Naive B cell (primary cell): ENCODE measurements around the gene WDR53. TPM values are rescaled to one million over a fixed set of nuclear protein-coding genes. Genes with fewer than 3 reads are reported as not detected.
"Not testable (repeated sequence)": the region's sequence is repeated elsewhere in the genome, so short reads cannot be mapped to it uniquely, and the experiment has no call there.

Experiments
- ATAC-seq, 2 donors: fragments of 150-1000 bp; cut with Tn5 transposase; 2 replicates each; pipeline ENCODE4 v1.10.0; 2021; ENCODE audit warnings: low read depth in 2 of 2, mild to moderate bottlenecking in 2 of 2, moderate library complexity in 2 of 2
- DNase-seq: peaks from one replicate; pipeline ENCODE4 v3.0.0; 2022
- H3K27ac Mint-ChIP-seq, 6 donors: one replicate each; pipeline ENCODE4 v1.8.0; 2020 to 2022; ENCODE audit warnings: mild to moderate bottlenecking in 6 of 6, mixed read lengths in 6 of 6, moderate library complexity in 5 of 6, inconsistent platforms in 2 of 6
- H3K27me3 Mint-ChIP-seq, 3 donors: one replicate each; pipeline ENCODE4 v1.8.0; 2021 to 2022; ENCODE audit warnings: mixed read lengths in 3 of 3, mild to moderate bottlenecking in 1 of 3
- H3K36me3 Mint-ChIP-seq, 2 donors: one replicate each; pipeline ENCODE4 v1.8.0; 2020 to 2022; ENCODE audit warnings: mixed read lengths in 2 of 2, inconsistent platforms in 1 of 2, mild to moderate bottlenecking in 1 of 2
- H3K4me1 Mint-ChIP-seq, 3 donors: one replicate each; pipeline ENCODE4 v1.8.0; 2020 to 2022; ENCODE audit warnings: mixed read lengths in 3 of 3, inconsistent platforms in 1 of 3, mild to moderate bottlenecking in 1 of 3, moderate library complexity in 1 of 3
- H3K4me3 Mint-ChIP-seq, 8 donors: one replicate each; pipeline ENCODE4 v1.8.0; 2020 to 2022; ENCODE audit warnings: mild to moderate bottlenecking in 8 of 8, mixed read lengths in 8 of 8, moderate library complexity in 8 of 8, inconsistent platforms in 2 of 8
- H3K9me3 Mint-ChIP-seq, 7 donors: one replicate each; pipeline ENCODE4 v1.8.0; 2020 to 2022; ENCODE audit warnings: mixed read lengths in 7 of 7, mild to moderate bottlenecking in 5 of 7, inconsistent platforms in 2 of 7, moderate library complexity in 1 of 7
- polyA plus RNA-seq, 6 donors: library from polyadenylated mRNA; unstranded; fragments of 300-500 nt; fragmentation: Illumina TruSeq; gene quantifications; one replicate each; pipeline ENCODE4 v1.2.3, GENCODE V29; 2021; ENCODE audit warnings: low read depth in 6 of 6

The WDR53 gene
- 10 to 100 TPM; 11.9 to 22.7 (median 16.0) TPM for polyA plus RNA-seq

DNA sequence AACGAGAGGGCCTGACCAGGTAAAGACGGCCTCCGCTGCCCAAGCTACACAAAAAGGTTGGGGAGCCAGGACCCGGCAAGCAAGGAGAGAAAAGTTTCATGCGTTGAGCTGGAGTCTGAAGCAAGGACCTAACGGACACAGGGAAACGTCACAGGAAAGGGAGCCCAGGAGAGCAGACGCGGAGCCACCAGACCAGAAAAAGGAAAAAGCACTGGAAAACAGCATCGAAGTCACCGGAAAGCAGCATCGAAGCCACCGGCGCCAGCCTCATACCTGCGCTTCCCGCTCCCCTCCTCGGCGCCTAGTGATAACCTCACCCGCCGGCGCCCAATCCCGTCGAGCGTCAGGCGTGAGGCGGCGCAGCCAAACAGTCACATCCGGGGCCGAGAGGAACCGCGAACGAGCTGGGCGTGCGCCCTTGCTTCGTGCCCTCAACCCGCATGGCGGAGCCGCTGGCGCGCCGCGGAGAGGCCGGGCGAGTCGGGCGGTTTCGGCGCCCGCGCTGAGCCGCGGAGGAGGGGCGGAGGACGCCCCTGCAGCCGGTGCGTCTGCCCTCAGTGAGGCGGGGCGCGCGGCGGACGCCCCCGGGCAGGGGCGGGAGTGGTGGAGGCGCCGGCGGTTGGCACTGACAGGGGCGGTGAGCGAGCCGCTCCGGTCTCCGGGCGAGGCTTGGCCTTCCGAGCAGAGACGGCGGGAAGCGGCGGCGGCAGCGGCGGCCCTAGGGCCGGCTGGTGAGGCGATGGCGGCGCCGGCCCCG lies at the start of gene WDR53, which contains the start of gene FBXO45:
Gene WDR53 (minus strand): TSS at position 309 of the 757 bp plus-strand sequence. CDS start 7,079 bp downstream, outside the sequence.
Gene FBXO45 (plus strand): TSS at position 415 of the 757 bp plus-strand sequence. CDS start 325 bp downstream, at position 740.
- H3K36me3 Mint-ChIP-seq: no peaks in the 10 kb centered on the region
- H3K4me1 Mint-ChIP-seq: peaks cover 16 to 38% (median 17%) of the 10 kb centered on the region in 3 donors
- peak within 1 kb of the TSS; percentile 96 to 97 (median 96) for H3K27ac Mint-ChIP-seq
- ATAC-seq (peak; percentile 91 to 92), DNase-seq (peak; percentile 95)
- H3K27me3 Mint-ChIP-seq: no peaks in the 10 kb centered on the region
- peak within 1 kb of the TSS; percentile 79 to 98 (median 97) for H3K4me3 Mint-ChIP-seq
- H3K9me3 Mint-ChIP-seq: no peaks in the 10 kb centered on the region

DNA sequence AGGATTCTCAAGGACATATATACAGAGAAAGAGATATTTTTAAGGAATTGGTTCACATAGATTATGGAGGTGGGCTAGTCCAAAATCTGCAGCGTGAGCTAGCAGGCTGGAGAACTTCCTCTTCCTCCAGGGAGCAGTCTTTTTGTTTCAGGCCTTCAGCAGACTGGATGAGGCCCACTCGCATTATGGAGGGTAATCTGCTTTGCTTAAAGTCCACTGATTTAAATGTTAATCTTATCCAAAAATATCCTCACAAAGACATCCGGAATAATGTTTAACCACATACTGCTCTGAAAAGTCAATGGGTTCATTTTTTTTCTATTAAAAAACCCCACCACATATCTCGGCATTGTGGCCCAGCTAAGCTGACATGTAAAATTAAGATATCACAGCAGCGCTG lies 48.9 kb upstream of the WDR53 start:
- peaks cover 0 to 3% (median 0%) of the 10 kb centered on the region in 3 donors for H3K4me1 Mint-ChIP-seq
- peak overlapping the region in 2 of 6 donors; percentile 28 to 36 for H3K27ac Mint-ChIP-seq
- DNase-seq (no peak), ATAC-seq (no peak)
- no peaks in the 10 kb centered on the region for H3K27me3 Mint-ChIP-seq
- H3K36me3 Mint-ChIP-seq: no peaks in the 10 kb centered on the region
- no peak overlapping the region for H3K4me3 Mint-ChIP-seq
- H3K9me3 Mint-ChIP-seq: no peaks in the 10 kb centered on the region

DNA sequence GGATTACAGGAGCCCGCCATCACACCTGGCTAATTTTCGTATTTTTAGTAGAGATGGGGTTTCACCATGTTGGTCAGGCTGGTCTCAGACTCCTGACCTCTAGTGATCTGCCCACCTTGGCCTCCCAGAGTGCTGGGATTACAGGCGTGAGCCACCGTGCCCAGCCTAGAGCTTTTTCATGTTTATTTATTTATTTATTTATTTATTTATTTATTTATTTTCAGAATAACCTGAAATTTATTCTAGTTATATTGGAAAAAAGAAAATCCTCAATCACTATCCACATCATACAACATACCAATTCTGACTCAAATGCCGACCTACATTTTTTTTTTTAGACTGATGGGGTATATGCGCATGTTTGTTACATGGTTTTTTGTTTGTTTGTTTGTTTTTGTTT lies 46.9 kb upstream of the WDR53 start:
- H3K36me3 Mint-ChIP-seq, ATAC-seq, H3K9me3 Mint-ChIP-seq, H3K4me1 Mint-ChIP-seq, H3K4me3 Mint-ChIP-seq, H3K27ac Mint-ChIP-seq, DNase-seq, H3K27me3 Mint-ChIP-seq: not testable (repeated sequence)

DNA sequence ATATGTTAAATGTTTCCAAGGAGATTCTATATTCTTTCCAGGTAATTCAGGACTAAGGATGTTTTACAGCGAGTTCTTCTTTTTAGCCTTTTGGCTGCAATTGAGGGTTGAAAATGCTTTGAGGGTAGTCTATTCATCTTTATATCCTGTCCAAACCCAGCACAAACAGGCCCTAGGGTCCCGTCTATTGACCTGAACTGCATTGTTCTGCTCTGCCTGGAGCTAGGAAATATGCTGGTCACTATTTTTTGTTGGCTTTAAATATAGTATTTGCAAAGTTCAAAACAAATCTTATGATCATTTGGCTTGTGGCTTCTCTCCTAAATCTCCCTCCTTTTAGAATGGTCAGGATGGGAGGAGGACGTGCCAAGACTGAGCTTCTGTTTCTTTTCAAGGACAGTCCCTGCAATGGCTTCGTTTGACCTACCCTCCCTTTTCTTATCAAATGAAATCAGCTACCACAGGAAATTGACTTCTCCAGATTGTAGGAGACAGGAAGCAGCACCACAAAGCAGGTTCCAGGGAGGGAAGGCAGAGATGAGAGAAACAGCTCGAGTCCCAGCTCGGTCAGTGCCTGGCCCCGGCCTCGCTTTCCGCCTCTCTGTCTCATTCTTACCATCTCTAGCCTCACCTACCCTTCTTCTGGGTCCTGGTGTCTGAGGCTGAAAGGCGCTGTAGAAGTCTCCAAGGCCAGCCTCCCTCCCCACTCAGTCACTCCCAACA lies 43.6 kb upstream of the WDR53 start:
- no peak for ATAC-seq
- H3K27ac Mint-ChIP-seq: peak overlapping the region in 4 of 6 donors; percentile 11 to 89 (median 54)

DNA sequence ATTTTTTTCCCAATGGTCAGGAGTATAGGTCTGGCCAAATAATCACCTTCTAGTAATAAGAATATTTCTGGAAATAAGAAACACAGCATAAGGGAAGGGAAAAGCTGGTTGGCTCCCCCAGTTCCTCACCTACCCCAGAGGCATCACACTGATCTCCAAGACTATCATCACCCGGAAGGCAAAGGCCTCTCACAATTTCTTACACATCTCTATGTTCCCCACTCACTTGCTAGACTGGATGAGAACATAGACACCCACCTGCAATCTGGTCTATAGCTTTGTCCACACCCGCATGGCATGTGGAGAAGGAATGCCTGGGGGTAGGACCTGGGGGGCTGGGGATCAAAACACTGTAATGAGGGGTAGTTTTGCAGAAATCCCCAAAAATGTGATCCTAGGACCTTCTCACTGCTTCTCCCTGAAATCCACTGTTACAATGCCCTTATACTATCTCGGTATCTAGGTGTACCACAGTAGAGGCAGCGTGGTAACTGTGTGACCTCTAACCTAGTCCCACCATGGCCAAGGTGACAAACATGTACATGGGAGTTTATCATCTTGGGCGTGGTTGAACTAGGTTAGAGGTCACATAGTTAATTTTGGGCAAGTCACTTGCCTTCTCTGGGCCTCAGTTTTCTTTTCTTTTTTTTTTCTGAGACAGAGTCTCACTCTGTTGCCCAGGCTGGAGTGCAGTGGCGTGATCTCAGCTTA lies 41.6 kb upstream of the WDR53 start:
- no peaks in the 10 kb centered on the region for H3K27me3 Mint-ChIP-seq
- DNase-seq (no peak), ATAC-seq (no peak)
- peak overlapping the region in 5 of 6 donors; percentile 60 to 96 (median 88) for H3K27ac Mint-ChIP-seq
- peaks cover 12 to 17% (median 14%) of the 10 kb centered on the region in 3 donors for H3K4me1 Mint-ChIP-seq
- H3K9me3 Mint-ChIP-seq: peaks cover 0 to 2% (median 0%) of the 10 kb centered on the region in 7 donors
- H3K4me3 Mint-ChIP-seq: peak overlapping the region in 7 of 8 donors; percentile 21 to 77 (median 61)
- H3K36me3 Mint-ChIP-seq: no peaks in the 10 kb centered on the region

More for the DNA sequence above, 43.6 kb upstream of the WDR53 start:
- Mint-ChIP-seq H3K9me3 (peaks cover 0 to 2% (median 0%) of the 10 kb centered on the region in 7 donors), H3K4me1 (peaks cover 12 to 17% (median 14%) of the 10 kb centered on the region in 3 donors), H3K4me3 (no peak overlapping the region), H3K27me3 (no peaks in the 10 kb centered on the region), H3K36me3 (no peaks in the 10 kb centered on the region)
- no peak for DNase-seq

DNA sequence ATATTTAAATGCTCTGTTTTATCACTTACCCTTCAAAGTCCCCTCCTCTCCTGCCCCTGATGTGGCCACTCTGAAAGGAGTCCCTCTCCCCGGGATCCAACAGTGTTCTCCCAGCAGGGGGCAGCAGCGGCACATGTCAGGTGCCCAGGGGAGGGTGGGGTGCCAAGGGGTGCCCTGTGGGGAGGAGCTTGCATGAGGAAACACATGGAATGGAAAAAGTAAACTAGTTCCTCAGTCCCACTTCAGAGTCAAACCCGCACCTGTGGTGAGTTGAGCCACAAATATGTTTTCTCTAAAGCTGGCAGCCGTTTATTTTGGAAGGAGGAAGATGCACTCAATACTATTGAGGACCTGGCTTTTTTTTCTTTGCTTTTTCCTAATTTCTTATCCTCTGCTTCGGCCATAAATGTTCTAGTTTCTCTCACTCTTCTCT lies 41.0 kb upstream of the WDR53 start:
- Mint-ChIP-seq H3K4me3 (peak overlapping the region in 7 of 8 donors; percentile 46 to 77 (median 61)), H3K36me3 (no peaks in the 10 kb centered on the region), H3K27ac (peak overlapping the region in 5 of 6 donors; percentile 66 to 96 (median 88)), H3K9me3 (peaks cover 0 to 2% (median 0%) of the 10 kb centered on the region in 7 donors), H3K27me3 (no peaks in the 10 kb centered on the region), H3K4me1 (peaks cover 16 to 17% (median 16%) of the 10 kb centered on the region in 3 donors)
- DNase-seq: peak; percentile 90
- ATAC-seq: peak; percentile 87 to 93

DNA sequence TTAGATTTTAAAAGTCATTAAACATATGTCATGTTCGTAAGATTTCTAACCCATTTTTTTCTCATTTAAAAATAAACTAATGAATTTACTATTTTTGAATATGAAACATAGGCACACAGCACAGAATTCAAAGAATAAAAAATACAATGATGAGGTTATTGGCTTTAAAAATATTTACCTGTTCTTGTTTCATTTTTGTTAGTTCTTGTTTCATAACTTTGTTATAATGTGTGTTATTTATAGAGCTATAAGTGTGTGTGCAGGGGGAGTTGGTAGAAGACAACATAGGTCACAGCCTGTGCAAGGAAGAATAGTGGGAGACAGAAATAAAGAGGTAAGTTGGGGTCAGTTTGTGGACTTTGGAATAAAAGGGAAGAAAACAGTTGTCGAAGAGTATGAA lies 40.3 kb upstream of the WDR53 start:
- Mint-ChIP-seq H3K27me3 (no peaks in the 10 kb centered on the region), H3K36me3 (no peaks in the 10 kb centered on the region), H3K27ac (peak overlapping the region in 1 of 6 donors; percentile 92), H3K4me1 (peaks cover 17 to 18% (median 17%) of the 10 kb centered on the region in 3 donors), H3K4me3 (no peak overlapping the region), H3K9me3 (peaks cover 0 to 2% (median 0%) of the 10 kb centered on the region in 7 donors)
- ATAC-seq (no peak), DNase-seq (no peak)

DNA sequence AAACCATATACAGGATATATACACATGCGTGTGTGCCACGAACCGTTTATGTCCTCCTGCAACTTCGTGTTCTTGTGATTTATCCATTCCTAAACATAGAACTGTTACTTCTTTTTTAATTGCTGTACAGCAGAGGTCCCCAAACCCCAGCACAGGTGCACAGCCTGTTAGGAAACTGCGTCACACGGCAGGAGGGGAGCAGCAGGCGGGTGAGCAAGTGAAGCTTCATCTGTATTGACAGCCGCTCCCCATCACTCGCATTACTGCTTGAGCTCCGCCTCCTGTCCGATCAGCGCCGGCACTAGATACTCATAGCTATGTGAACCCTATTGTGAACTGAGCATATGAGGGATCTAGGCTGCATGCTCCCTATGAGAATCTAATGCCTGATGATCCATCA lies 36.2 kb upstream of the WDR53 start:
- no peaks in the 10 kb centered on the region for H3K36me3 Mint-ChIP-seq
- ATAC-seq (peak; percentile 54 to 72), DNase-seq (peak; percentile 53)
- peaks cover 0 to 2% (median 0%) of the 10 kb centered on the region in 7 donors for H3K9me3 Mint-ChIP-seq
- peaks cover 9 to 11% (median 10%) of the 10 kb centered on the region in 3 donors for H3K4me1 Mint-ChIP-seq
- peak overlapping the region in 1 of 6 donors; percentile 49 for H3K27ac Mint-ChIP-seq
- peak overlapping the region in 1 of 8 donors; percentile 12 for H3K4me3 Mint-ChIP-seq
- H3K27me3 Mint-ChIP-seq: no peaks in the 10 kb centered on the region

DNA sequence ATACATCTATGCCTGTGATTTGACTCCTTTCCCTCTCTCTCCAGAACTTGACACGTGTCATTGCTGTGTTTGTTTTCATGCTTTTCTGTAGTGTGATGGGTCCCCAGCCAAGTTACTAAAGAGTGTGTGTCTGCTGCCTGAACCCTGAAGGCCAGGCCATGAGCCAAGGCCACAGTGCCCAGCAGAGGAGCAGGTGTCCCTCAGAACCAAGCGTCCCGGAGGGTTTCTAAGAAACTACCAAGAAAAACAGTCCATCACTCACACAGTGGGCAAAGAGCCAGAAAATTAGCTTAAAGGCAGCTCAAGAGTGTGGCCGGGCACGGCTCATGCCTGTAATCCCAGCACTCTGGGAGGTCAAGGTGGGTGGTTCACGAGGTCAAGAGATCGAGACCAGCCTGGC lies 35.3 kb upstream of the WDR53 start:
- Mint-ChIP-seq H3K27ac (no peak overlapping the region), H3K36me3 (no peaks in the 10 kb centered on the region), H3K9me3 (no peaks in the 10 kb centered on the region), H3K27me3 (no peaks in the 10 kb centered on the region), H3K4me1 (peaks cover 2 to 6% (median 3%) of the 10 kb centered on the region in 3 donors), H3K4me3 (no peak overlapping the region)
- DNase-seq (no peak), ATAC-seq (no peak)

DNA sequence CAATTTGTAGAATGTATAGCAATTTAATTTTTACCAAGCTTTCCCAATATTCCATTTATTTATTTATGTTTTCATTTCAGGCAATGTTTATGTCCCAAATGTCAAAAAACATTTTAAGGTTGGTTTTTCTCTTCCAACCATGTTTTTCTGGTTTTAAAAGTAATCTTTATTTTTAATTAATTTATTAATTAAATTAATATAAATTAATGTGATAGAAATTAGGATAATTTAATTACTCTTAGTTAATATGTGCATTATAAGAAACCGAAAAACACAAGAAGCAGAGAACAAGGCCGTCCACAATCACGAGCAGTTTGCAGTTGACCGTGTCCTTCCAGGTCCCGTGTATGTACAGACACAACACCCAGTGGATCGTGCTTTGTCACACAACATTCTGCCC lies 34.3 kb upstream of the WDR53 start:
- ATAC-seq (no peak), DNase-seq (no peak)
- Mint-ChIP-seq H3K36me3 (no peaks in the 10 kb centered on the region), H3K9me3 (no peaks in the 10 kb centered on the region), H3K27ac (no peak overlapping the region), H3K4me3 (no peak overlapping the region), H3K27me3 (peaks cover 5 to 7% (median 6%) of the 10 kb centered on the region in 3 donors), H3K4me1 (peaks cover 8 to 13% (median 12%) of the 10 kb centered on the region in 3 donors)

DNA sequence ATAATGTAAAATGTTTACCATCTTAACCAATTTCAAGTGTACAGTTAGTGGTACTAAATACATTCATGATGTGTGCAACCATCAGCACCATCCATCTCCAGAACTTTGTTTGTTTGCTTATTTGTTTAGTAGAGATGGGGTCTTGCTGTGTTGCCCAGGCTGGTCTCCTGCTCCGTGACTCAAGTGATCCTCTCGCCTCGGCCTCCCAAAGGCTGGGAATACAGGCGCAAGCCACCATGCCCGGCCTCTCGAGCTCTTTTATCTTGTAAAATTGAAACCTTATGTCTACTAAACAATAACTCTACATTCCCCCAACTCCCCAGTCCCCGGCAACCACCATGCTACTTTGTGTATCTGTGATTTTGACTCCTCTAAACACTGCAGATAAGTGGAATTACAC lies 32.0 kb upstream of the WDR53 start:
- Mint-ChIP-seq H3K36me3 (no peaks in the 10 kb centered on the region), H3K27ac (no peak overlapping the region), H3K4me1 (peaks cover 8 to 13% (median 12%) of the 10 kb centered on the region in 3 donors), H3K9me3 (no peaks in the 10 kb centered on the region), H3K27me3 (peaks cover 11 to 19% (median 16%) of the 10 kb centered on the region in 3 donors), H3K4me3 (no peak overlapping the region)
- DNase-seq: no peak
- ATAC-seq: no peak

DNA sequence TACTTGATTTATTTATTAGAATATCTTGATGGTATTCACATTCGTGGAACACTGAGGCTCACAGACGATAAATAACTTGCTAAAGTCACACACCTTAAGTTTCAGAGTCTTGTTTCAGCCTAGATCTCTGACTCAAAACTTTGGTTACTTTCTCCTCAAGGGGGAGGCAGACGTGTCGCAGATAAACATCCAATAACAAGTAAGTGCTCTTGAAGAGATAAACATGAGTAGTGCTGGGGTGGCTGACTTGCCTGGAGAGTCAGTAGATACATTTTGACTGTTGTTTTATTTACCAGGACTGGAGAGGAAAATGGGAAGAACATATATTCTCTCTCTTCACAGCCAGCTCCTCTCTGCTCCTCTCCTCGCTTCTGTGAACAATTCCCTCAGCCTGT lies 31.4 kb upstream of the WDR53 start:
- H3K4me3 Mint-ChIP-seq: no peak overlapping the region
- peaks cover 8 to 13% (median 12%) of the 10 kb centered on the region in 3 donors for H3K4me1 Mint-ChIP-seq
- no peak overlapping the region for H3K27ac Mint-ChIP-seq
- no peak for DNase-seq
- H3K36me3 Mint-ChIP-seq: no peaks in the 10 kb centered on the region
- H3K27me3 Mint-ChIP-seq: peaks cover 11 to 21% (median 16%) of the 10 kb centered on the region in 3 donors
- no peak for ATAC-seq
- no peaks in the 10 kb centered on the region for H3K9me3 Mint-ChIP-seq
